HG03457 (cell line): ENCODE results near the gene COIL.

ENCODE experiments used
- ATAC-seq: cut with Tn5 transposase; IDR thresholded peaks from one replicate; pipeline ENCODE4 v1.9.1; 2021; ENCODE audit warnings: moderate number of reproducible peaks; ENCODE audit not compliant: unreplicated experiment

COIL gene

GRCh38 chr17:56936697-56937322, 24.0 kb downstream of the COIL start:
- no peak for ATAC-seq

DNA sequence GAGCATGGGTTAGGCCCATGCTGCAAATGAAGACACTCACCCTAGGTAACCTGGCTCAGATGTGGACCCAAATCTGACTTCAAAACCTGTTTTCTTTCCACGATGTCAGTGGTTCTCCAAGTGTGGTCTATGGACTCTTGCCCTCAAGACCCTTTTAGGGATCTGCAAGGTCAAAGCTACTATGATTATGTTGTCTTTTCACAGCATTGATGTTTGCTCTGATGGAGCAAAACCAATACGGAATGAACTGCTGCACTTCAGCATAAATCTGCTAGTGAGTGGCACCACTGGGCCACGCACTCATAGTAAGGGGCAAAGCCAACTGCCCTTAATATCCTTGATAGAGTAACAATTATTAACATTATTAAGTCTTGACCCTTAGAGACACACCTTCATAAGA, 25.4 kb downstream of the COIL start:
- ATAC-seq, result no peak

GRCh38 chr17:56934280-56934679, 26.6 kb downstream of the COIL start:
- ATAC-seq, result no peak

DNA sequence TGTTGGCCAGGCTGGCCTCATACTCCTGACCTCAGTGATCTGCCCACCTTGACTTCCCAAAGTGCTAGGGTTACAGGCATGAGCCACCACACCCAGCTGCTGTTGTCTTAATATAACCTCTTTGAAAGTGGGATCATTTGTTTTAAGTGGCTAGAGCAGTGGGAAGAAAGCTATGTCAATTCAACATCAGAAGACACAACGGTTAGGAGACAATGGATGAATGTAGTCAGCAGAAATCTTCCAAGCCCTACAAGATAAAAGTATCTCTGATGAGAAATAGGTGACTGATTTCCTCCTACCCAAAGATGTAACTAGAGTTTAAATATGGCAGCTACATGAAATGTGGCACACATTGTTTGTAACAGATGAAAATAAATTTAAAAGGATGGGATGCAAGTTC, 27.0 kb downstream of the COIL start:
- ATAC-seq, result no peak

GRCh38 chr17:56933151-56933745, 27.6 kb downstream of the COIL start:
- no peak for ATAC-seq

DNA sequence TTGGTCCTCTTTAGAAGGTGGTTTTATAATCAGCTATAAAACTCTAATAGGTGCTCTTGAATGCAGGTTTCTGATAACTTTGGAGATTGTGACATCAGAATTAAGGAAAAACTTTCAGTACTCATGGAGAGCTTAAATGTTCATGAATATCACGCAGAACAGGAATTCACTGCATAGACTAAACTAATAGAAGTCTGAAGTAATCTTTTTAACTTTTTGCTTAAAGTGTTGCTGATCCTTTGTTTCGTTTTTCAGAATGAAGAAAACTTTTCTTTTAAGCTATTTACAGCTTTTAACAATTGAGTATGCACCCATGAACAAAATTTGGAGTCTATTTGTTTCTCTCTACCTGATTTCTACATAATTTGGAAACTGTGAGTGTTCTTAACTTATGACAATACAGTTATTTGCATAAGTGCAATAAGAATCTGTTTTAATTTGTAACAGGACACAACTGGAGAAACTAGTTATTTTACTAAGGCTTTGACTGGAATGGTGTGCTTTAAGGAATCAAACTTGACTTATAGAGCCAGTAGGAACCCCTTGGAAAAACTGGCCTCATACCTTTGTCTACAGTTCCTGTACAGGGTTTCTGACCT, 30.0 kb downstream of the COIL start:
- no peak for ATAC-seq

DNA sequence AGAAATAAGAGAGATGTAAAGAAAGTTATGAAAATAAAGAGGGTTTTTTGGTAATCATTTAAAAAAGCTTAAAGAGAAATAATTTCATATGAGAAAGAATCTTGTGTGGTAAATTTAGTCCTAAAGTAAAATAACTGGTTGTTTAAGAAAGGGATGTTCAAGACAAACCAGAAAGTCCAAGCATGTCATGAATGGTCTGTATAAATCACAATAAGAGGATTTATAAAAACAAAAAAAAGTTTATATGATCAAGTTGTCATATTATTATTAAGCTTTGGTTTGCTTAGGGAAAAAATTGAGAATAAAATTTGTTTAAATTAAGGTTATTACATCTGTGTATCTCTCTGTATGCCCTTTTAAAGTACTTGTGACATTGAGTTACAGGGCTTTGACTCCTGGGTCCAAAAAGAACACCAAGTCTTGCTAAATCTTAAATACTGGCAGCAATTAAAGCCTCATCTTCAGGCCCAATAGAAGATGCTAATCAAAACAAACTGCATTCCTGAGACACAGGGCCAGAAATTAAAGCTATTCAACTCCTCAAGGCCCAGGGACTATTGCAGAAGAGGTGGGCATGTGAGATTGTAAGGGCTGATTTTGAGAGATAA, 31.4 kb downstream of the COIL start:
- no peak for ATAC-seq

DNA sequence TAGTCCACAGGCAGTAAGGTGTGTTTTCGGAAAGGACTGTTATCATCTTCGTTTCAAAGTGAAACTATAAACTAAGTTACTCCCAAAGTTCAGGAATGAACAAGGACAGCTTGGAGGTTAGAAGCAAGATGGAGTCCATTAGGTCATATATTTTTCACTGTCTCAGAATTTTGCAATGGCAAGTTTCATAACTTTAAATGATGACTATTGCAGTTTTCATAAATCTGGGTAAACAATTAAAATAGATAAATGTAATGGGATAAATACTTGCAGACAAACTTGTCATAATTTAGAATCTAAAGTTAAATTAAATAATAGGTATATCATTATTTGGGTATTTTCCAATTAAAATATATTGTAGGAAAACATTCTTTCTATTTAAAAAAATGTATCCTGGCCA, 32.3 kb downstream of the COIL start:
- ATAC-seq, result no peak

DNA sequence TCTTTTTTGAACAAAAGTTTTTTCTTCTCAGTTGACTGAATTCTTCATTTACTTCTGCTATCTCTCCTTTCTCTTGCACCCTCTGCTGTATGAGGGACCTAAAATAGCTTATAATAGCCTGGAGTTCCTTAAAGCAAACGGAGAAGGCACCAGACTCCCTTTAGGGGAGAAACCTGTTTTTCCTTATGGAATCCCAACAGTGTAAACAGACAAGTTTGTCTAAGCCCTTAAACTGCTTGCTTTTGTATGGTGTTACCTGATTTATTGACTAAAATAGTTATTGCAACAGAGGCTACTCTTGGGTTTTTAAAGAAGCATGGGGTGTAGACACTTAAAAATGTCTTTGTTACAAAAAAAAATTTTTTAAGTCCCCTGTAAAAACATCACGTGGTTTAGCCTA, 34.1 kb downstream of the COIL start:
- ATAC-seq, result no peak

DNA sequence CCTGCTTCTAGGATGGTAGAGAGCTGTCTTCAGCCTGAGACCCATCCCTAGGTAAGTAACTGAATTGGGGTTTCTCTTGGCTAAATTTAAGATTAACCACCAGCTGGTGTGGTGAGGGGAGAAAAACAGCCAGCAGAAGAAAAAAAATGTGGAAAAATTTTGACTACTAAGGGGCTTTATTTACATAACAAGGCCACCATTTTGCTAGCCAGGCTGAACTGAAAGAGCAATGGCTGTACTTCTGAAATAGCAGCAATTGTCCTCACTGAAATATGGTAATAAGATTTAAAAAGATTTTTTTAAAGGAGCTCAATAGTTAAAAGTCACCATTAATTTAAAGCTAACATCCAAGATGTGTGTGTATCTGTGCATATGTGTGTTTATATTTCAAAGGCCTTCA, 34.6 kb downstream of the COIL start:
- no peak for ATAC-seq

- ATAC-seq, result no peak
Observed at GRCh38 chr17:56925088-56925487, 35.8 kb downstream of the COIL start.

- no peak for ATAC-seq
Observed at GRCh38 chr17:56919717-56920116, 41.1 kb downstream of the COIL start.

DNA sequence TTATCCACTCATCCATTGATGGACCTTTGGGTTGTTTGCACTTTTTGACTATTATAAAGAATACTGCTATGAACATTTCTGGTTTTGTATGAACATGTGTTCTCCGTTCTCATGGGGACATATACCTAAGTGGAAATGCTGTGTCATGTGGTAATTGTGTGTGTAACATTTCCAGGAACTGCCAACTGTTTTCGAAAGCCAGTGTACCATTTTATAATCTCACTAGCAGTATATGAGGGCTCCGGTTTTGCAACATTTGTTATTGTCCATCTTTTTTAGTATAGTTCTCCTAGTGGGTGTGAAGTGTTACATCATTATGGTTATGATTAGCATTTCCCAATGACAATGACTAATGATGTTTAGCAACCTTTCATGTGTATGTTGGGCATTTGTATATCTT, 41.9 kb downstream of the COIL start:
- ATAC-seq, result no peak

DNA sequence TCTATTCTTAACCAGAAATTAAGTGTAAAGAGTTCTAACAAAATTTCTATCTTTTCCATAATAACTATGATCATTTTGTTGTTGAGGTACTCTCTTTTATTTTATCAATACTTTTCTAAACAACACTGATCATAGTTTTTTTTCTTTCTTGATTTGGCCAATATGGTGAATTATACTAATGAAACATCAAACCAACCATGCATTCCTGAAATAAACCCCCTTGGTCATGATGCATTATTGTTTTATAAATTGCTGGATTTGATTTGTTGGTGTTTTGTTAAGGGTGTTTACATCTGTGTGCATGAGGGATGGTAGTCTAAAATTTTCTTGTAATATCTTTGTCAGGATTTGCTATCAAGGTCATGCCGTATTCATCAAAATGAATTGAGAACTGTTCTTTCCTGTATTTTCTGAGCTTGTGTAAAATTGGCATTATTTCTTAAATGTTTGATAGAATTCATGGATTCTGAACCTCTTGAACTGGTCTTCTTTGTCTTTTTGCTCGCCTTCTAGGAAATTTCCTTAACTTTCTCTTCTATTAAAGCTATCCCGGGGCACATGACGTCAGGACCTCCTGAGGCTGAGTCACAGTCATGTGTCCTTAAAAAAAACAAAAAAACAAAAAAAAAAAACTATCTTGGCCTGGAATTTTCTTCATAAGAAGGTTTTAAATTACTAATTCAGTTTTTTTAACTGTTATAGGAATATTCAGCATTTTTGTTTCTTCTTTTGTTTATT, 43.1 kb downstream of the COIL start:
- no peak for ATAC-seq

DNA sequence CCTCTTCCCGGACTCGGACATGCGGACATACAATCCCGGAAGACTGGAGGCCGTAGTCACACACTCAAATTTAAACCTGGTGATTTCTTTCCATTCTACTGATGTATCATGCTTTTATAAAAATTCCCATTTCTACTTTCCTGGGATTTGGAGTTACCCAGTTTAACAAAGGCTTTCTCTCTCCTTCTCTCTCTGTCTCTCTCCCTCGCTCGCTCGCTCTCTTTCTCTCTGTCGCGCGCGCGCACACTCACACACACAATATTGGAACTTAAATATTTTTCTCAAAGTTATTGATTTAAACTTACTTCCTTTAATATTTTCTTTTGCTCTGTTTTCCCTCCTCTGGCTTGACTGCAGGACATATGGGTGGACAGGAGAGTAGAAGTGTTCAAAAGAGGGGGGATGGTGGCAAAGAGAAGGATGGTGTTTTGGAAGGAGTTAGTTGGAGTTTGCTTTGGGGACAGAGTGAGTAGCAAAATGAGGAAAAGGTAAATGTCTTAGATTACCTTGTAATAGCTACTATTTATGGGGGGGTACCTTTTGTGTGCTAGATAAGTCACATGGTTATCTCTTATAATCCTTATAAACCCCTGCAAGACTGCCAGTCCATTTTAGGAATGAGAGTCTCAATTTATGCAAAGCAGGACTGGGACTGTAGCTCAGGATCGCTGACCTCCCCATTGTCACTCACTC, 46.1 kb downstream of the COIL start:
- ATAC-seq, result no peak

- peak; percentile 51 for ATAC-seq
Observed at GRCh38 chr17:56913867-56914580, 46.8 kb downstream of the COIL start, which contains the start of gene TRIM25. TRIM25 (minus strand) TSS chr17:56914049; CDS start chr17:56913988, 61 bp downstream.

DNA sequence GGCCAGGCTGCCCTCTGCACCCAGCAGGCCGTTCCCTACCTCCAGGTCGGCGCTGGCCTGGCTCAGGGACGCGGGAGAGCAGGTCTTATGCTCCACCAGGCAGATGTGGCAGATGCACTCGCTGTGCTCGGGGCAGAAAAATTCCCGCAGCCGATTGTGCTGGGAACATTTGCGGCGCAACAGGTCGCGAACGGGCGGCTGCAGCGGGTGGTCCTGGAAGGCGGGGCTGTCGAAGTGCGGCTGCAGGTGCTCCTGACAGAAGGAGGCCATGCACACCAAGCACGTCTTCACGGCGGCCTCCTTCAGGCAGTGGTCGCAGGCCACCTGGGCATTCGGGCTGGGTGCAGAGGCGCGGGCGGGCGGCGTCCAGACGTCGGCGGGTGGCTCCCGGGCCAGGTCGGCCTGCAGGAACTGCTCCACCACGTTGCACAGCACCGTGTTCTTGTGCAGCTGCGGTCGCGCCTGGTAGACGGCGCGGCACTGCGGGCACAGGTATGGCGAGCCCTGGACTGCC, 47.4 kb downstream of the COIL start:
- peak; percentile 19 for ATAC-seq

- ATAC-seq, result no peak
Observed at GRCh38 chr17:56913000-56913311, 47.9 kb downstream of the COIL start.

DNA sequence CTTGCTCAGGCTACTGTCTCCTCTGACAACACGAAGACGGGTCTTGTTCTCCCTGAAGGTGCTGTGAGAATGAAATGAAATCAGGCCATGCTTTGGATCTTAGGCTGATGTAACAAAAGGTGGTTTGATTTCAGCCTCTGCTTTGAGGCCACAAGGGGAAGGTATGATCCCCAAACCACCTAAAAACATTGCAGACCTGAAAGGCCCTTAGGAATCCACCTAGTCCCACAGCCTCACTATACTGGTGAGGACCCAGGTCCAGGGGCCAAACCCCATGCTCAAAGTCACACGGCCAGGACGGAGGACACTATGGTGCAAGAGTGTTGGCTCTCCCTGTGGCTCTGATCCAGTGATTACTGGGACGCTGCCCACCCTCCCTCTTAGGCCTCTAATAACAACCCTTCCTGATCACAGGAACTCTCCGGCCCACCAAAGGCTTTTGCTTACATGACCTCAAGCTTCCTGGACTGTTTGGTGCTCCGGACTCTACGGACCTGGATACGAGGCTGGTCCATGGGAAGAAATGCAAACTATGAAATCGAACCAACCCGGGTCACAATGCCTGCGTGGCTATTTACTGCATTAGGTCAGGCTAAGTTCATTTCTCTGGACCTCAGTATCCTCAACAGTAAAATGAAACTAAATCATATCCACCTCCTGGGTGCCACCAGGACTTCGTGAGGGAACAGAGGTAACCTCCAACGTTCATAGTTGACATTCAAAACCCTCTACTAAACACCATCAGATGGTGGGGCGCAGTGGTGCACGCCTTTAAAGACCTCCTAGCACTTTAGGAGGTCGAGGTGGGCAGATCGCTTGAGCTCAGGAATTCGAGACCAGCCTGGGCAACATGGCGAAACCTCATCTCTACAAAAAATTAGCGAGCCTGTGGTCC, 48.5 kb downstream of the COIL start:
- ATAC-seq, result no peak
